Activated CD8-positive, alpha-beta memory T cell treated with anti-CD3 and anti-CD28 coated beads for 4 hours (primary cell): ENCODE measurements around the gene EMP3.

Experiments
- DNase-seq, 2 donors: peaks; one replicate each; pipeline ENCODE4 v3.0.0-alpha.2; 2020; ENCODE audit warnings: low read depth in 2 of 2

Gene EMP3

GRCh38 chr19:48379058-48379457, 53.7 kb downstream of the EMP3 start:
- no peak for DNase-seq
